Neural cell (in vitro differentiated cells): Measurements from ENCODE around the gene WDR75. TPM values are rescaled to one million over a fixed set of nuclear protein-coding genes. Genes with fewer than 3 reads are reported as not detected.

Source experiments
- H2AFZ ChIP-seq: fragments of 200-600, 300-800 bp; sonication (generic), shearing (Covaris generic); 2 replicates; pipeline ENCODE4 v1.6.0; 2014; ENCODE audit warnings: low read depth, mild to moderate bottlenecking, antibody characterized with exemption, low read length, moderate library complexity
- H3F3A ChIP-seq: fragments of 200-600 bp; shearing (Covaris generic); 2 replicates; pipeline ENCODE4 v1.6.1; 2016; ENCODE audit warnings: mild to moderate bottlenecking, moderate library complexity, mixed read lengths, antibody characterized with exemption, low read length; ENCODE audit not compliant: insufficient read depth, poor library complexity, severe bottlenecking
- H3K27ac ChIP-seq: fragments of 200-600, 300-800 bp; sonication (generic), shearing (Covaris generic); 2 replicates; pipeline ENCODE4 v1.5.1; 2014; ENCODE audit warnings: mild to moderate bottlenecking, low read length, moderate library complexity
- H3K27me3 ChIP-seq: fragments of 300-800, 200-600 bp; sonication (generic), shearing (Covaris generic); 2 replicates; pipeline ENCODE4 v1.6.0; 2014; ENCODE audit warnings: mild to moderate bottlenecking, low read depth, low read length, moderate library complexity; ENCODE audit not compliant: insufficient read depth
- H3K36me3 ChIP-seq: fragments of 300-800, 200-600 bp; sonication (generic), shearing (Covaris generic); 2 replicates; pipeline ENCODE4 v1.5.1; 2014; ENCODE audit warnings: mild to moderate bottlenecking, antibody characterized with exemption, low read length, moderate library complexity; ENCODE audit not compliant: insufficient read depth
- H3K4me2 ChIP-seq: fragments of 300-800, 200-600 bp; sonication (generic), shearing (Covaris generic); 2 replicates; pipeline ENCODE4 v1.6.0; 2014; ENCODE audit warnings: mild to moderate bottlenecking, low read length
- H3K4me3 ChIP-seq: fragments of 300-800, 200-600 bp; sonication (generic), shearing (Covaris generic); 2 replicates; pipeline ENCODE4 v1.5.1; 2014; ENCODE audit warnings: mild to moderate bottlenecking, low read length, moderate library complexity
- H3K79me2 ChIP-seq: fragments of 200-600 bp; shearing (Covaris generic); replicated peaks from 2 replicates; pipeline ENCODE4 v1.6.0; 2014; ENCODE audit warnings: mild to moderate bottlenecking, low read length, moderate library complexity; ENCODE audit not compliant: insufficient read depth
- H3K9ac ChIP-seq: fragments of 300-800, 200-600 bp; sonication (generic), shearing (Covaris generic); 2 replicates; pipeline ENCODE4 v1.6.1; 2016; ENCODE audit warnings: mild to moderate bottlenecking, low read length, mixed read lengths
- H3K9me2 ChIP-seq: fragments of 200-600 bp; shearing (Covaris generic); 2 replicates; pipeline ENCODE4 v1.6.1; 2016; ENCODE audit warnings: mild to moderate bottlenecking, low read length, mixed read lengths; ENCODE audit not compliant: insufficient read depth
- H3K9me3 ChIP-seq: fragments of 200-600, 300-800 bp; sonication (generic), shearing (Covaris generic); 2 replicates; pipeline ENCODE4 v1.6.1; 2016; ENCODE audit warnings: mild to moderate bottlenecking, mixed run types, low read length, moderate library complexity, mixed read lengths
- H4K20me1 ChIP-seq: fragments of 200-600 bp; shearing (Covaris generic); 2 replicates; pipeline ENCODE4 v1.6.1; 2016; ENCODE audit warnings: mild to moderate bottlenecking, mixed run types; ENCODE audit not compliant: insufficient read depth
- EP300 ChIP-seq: fragments of 450-650 bp; conservative IDR thresholded peaks from 2 replicates; pipeline ENCODE4 v1.6.1; 2014; ENCODE audit warnings: antibody characterized with exemption, mild to moderate bottlenecking, moderate library complexity; ENCODE audit not compliant: poor library complexity, severe bottlenecking
- EZH2 ChIP-seq: fragments of 200-600, 300-800 bp; shearing (Covaris generic), sonication (generic); IDR thresholded peaks from 2 replicates; pipeline ENCODE4 v1.6.1; 2014; ENCODE audit warnings: antibody characterized with exemption, low read length, borderline replicate concordance, mild to moderate bottlenecking; ENCODE audit not compliant: insufficient read depth, poor library complexity, severe bottlenecking
- MXI1 ChIP-seq: fragments of 450-650 bp; conservative IDR thresholded peaks from 2 replicates; pipeline ENCODE4 v1.6.1; 2014; ENCODE audit warnings: antibody characterized with exemption, mild to moderate bottlenecking; ENCODE audit not compliant: poor library complexity, severe bottlenecking
- POLR2AphosphoS5 ChIP-seq: IDR thresholded peaks from 2 replicates; pipeline ENCODE4 v1.6.1; 2012
- RAD21 ChIP-seq: fragments of 450-650 bp; conservative IDR thresholded peaks from 2 replicates; pipeline ENCODE4 v1.6.1; 2014; ENCODE audit warnings: antibody characterized with exemption, mild to moderate bottlenecking, moderate library complexity
- SMC3 ChIP-seq: fragments of 450-650 bp; conservative IDR thresholded peaks from 2 replicates; pipeline ENCODE4 v1.6.1; 2014; ENCODE audit warnings: antibody characterized with exemption, mild to moderate bottlenecking, moderate library complexity; ENCODE audit not compliant: poor library complexity
- TAF1 ChIP-seq: IDR thresholded peaks from 2 replicates; pipeline ENCODE4 v1.6.1; 2012; ENCODE audit warnings: low read depth
- polyA plus RNA-seq: library from polyadenylated mRNA; depleted of rRNA; stranded (reverse); fragments of >200 nt; gene quantifications from 2 replicates; pipeline ENCODE4 v1.2.3, GENCODE V29; 2014
- TF ChIP-seq, protein P1 (sequence below): IDR thresholded peaks from 2 replicates; pipeline ENCODE4 v1.6.1; 2012; ENCODE audit warnings: borderline replicate concordance
- TF ChIP-seq, protein P2 (sequence below): fragments of 450-650 bp; IDR thresholded peaks from 2 replicates; pipeline ENCODE4 v1.5.1; 2014; ENCODE audit warnings: antibody characterized with exemption, mild to moderate bottlenecking, moderate library complexity; ENCODE audit not compliant: poor library complexity, severe bottlenecking

WDR75 gene
- polyA plus RNA-seq, 1 donor from 2014 or later, result 62.5 TPM

DNA sequence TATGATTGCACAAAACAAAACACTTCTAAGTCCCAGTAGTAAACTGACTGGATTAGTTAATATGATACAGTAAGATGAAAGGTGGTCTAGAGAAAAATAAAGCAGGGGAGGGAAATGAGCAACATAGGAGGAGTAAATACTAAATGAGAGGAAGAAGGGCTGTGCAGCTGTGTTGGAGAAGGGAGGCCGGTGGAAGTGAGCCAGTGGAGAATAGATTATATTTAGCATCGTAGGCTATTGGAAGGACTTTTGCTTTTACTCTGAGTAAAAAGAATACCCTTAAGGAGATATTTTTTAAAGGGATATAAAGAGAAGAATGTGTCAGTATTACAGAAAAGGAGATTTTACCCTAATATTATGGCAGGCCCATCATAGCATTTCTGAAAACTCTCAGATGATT is 12.7 kb downstream of the WDR75 start:
- H2AFZ ChIP-seq, result no peak overlapping the region
- no peak overlapping the region for H3K9ac ChIP-seq
- H3F3A ChIP-seq, result no peaks in the 10 kb centered on the region
- H3K9me3 ChIP-seq, result no peaks in the 10 kb centered on the region
- H4K20me1 ChIP-seq, result no peaks in the 10 kb centered on the region
- TF ChIP-seq POLR2AphosphoS5 (no peak), MXI1 (no peak), SMC3 (no peak), EZH2 (no peak), EP300 (no peak), TAF1 (no peak), RAD21 (no peak)
- TF ChIP-seq, protein P1, sequence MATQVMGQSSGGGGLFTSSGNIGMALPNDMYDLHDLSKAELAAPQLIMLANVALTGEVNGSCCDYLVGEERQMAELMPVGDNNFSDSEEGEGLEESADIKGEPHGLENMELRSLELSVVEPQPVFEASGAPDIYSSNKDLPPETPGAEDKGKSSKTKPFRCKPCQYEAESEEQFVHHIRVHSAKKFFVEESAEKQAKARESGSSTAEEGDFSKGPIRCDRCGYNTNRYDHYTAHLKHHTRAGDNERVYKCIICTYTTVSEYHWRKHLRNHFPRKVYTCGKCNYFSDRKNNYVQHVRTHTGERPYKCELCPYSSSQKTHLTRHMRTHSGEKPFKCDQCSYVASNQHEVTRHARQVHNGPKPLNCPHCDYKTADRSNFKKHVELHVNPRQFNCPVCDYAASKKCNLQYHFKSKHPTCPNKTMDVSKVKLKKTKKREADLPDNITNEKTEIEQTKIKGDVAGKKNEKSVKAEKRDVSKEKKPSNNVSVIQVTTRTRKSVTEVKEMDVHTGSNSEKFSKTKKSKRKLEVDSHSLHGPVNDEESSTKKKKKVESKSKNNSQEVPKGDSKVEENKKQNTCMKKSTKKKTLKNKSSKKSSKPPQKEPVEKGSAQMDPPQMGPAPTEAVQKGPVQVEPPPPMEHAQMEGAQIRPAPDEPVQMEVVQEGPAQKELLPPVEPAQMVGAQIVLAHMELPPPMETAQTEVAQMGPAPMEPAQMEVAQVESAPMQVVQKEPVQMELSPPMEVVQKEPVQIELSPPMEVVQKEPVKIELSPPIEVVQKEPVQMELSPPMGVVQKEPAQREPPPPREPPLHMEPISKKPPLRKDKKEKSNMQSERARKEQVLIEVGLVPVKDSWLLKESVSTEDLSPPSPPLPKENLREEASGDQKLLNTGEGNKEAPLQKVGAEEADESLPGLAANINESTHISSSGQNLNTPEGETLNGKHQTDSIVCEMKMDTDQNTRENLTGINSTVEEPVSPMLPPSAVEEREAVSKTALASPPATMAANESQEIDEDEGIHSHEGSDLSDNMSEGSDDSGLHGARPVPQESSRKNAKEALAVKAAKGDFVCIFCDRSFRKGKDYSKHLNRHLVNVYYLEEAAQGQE, result no peak
- TF ChIP-seq, protein P2, sequence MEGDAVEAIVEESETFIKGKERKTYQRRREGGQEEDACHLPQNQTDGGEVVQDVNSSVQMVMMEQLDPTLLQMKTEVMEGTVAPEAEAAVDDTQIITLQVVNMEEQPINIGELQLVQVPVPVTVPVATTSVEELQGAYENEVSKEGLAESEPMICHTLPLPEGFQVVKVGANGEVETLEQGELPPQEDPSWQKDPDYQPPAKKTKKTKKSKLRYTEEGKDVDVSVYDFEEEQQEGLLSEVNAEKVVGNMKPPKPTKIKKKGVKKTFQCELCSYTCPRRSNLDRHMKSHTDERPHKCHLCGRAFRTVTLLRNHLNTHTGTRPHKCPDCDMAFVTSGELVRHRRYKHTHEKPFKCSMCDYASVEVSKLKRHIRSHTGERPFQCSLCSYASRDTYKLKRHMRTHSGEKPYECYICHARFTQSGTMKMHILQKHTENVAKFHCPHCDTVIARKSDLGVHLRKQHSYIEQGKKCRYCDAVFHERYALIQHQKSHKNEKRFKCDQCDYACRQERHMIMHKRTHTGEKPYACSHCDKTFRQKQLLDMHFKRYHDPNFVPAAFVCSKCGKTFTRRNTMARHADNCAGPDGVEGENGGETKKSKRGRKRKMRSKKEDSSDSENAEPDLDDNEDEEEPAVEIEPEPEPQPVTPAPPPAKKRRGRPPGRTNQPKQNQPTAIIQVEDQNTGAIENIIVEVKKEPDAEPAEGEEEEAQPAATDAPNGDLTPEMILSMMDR, result no peak
- H3K27ac ChIP-seq, result no peak overlapping the region
- H3K9me2 ChIP-seq, result no peaks in the 10 kb centered on the region
- H3K27me3 ChIP-seq, result no peaks in the 10 kb centered on the region
- H3K79me2 ChIP-seq, result no peaks in the 10 kb centered on the region
- H3K4me3 ChIP-seq, result no peak overlapping the region
- H3K4me2 ChIP-seq, result no peak overlapping the region
- peaks cover 13% of the 10 kb centered on the region for H3K36me3 ChIP-seq

DNA sequence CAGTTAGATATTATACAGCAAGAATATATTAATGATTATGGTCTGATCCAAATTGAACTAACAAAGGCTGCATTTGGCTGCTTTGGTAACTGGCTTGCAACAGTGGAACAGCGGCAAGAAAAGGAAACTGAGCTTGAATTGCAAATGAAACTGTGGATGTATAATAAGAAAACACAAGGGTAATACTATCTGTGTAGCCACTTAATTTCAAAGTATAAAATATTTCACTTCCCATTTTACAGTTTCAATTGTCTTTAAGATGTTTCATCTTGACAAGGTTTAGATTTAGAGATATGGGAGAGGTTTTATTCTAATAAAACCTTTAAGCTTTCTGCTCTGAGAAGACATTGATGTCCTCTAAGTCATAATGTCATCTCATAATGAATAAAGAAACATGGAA is 23.8 kb downstream of the WDR75 start:
- no peaks in the 10 kb centered on the region for H3K9me2 ChIP-seq
- no peaks in the 10 kb centered on the region for H3K27me3 ChIP-seq
- H3K36me3 ChIP-seq, result peaks cover 4% of the 10 kb centered on the region
- no peak overlapping the region for H2AFZ ChIP-seq
- H3K9ac ChIP-seq, result no peak overlapping the region
- no peaks in the 10 kb centered on the region for H3F3A ChIP-seq
- TF ChIP-seq, protein P1, result no peak
- TF ChIP-seq TAF1 (no peak), RAD21 (no peak)
- no peaks in the 10 kb centered on the region for H3K79me2 ChIP-seq
- no peaks in the 10 kb centered on the region for H4K20me1 ChIP-seq
- H3K27ac ChIP-seq, result no peak overlapping the region
- H3K9me3 ChIP-seq, result no peaks in the 10 kb centered on the region
- no peak overlapping the region for H3K4me3 ChIP-seq
- no peak overlapping the region for H3K4me2 ChIP-seq
